ENCODE results near the gene DPP7.

- TF ChIP-seq MYNN (tag by site-specific recombination; IDR thresholded peaks at IDR 0.05; ENCODE audit: borderline replicate concordance): no peak
- no peak for TF ChIP-seq CTCF (tag by site-specific recombination; IDR thresholded peaks at IDR 0.05)
- no peak for TF ChIP-seq ZNF341 (tag by site-specific recombination; IDR thresholded peaks at IDR 0.05; ENCODE audit: low read depth)
- no peak for TF ChIP-seq ATF2 (tag by site-specific recombination; IDR thresholded peaks at IDR 0.05; ENCODE audit: low read depth)
- no peak for TF ChIP-seq ZNF157 (tag by site-specific recombination; IDR thresholded peaks at IDR 0.05)
Measured at GRCh38 chr9:137136261-137136880, 21.8 kb upstream of the DPP7 start.
